Activated CD8-positive, alpha-beta memory T cell treated with anti-CD3 and anti-CD28 coated beads for 4 hours (primary cell): ENCODE data around the gene ABHD14A.

Experiments
- DNase-seq, 2 donors: peaks; one replicate each; pipeline ENCODE4 v3.0.0-alpha.2; 2020; ENCODE audit warnings: low read depth in 2 of 2

Gene ABHD14A

GRCh38 chr3:51941463-51941797 lies 33.4 kb upstream of the ABHD14A start:
- no peak for DNase-seq

- peak; percentile 99 for DNase-seq
Measured at GRCh38 chr3:51941798-51942602, 32.9 kb upstream of the ABHD14A start, which contains the start of the genes PARP3 and RRP9. PARP3 (plus strand) TSS chr3:51942363; CDS start chr3:51943356, 993 bp downstream. RRP9 (minus strand) TSS chr3:51941904; CDS start chr3:51941867, 37 bp downstream.

- DNase-seq, result peak in 1 of 2 donors; percentile 44
Measured at GRCh38 chr3:51942603-51943450, 32.0 kb upstream of the ABHD14A start.

GRCh38 chr3:51943451-51944391 lies 31.1 kb upstream of the ABHD14A start:
- no peak for DNase-seq

- no peak for DNase-seq
Measured at GRCh38 chr3:51944451-51945021, 30.3 kb upstream of the ABHD14A start.

- no peak for DNase-seq
Measured at GRCh38 chr3:51945031-51945840, 29.6 kb upstream of the ABHD14A start.

- DNase-seq, result no peak
Measured at GRCh38 chr3:51945926-51946705, 28.7 kb upstream of the ABHD14A start.

- DNase-seq, result no peak
Measured at GRCh38 chr3:51946796-51947195, 28.1 kb upstream of the ABHD14A start.

GRCh38 chr3:51947215-51947900 lies 27.5 kb upstream of the ABHD14A start:
- DNase-seq, result no peak

GRCh38 chr3:51948016-51948580 lies 26.8 kb upstream of the ABHD14A start:
- no peak for DNase-seq

- no peak for DNase-seq
Measured at GRCh38 chr3:51949121-51949520, 25.7 kb upstream of the ABHD14A start.

- no peak for DNase-seq
Measured at GRCh38 chr3:51950899-51951298, 24.0 kb upstream of the ABHD14A start.

GRCh38 chr3:51953445-51953844 lies 21.4 kb upstream of the ABHD14A start:
- DNase-seq, result no peak

- DNase-seq, result no peak
Measured at GRCh38 chr3:51954105-51954504, 20.8 kb upstream of the ABHD14A start.

GRCh38 chr3:51954713-51955112 lies 20.2 kb upstream of the ABHD14A start:
- no peak for DNase-seq

- DNase-seq, result no peak
Measured at GRCh38 chr3:51955175-51955892, 19.5 kb upstream of the ABHD14A start, which contains the start of gene GPR62. GPR62 (plus strand) TSS chr3:51955381; CDS start chr3:51955653, 272 bp downstream.

GRCh38 chr3:51955893-51956770 lies 18.7 kb upstream of the ABHD14A start:
- DNase-seq, result no peak
